NCI-H345 (cell line): ENCODE data around the gene SEMA4F.
A peak's percentile ranks its signal among the peaks of the same experiment; 100 is the strongest.

Source experiments
- DNase-seq: peaks from one replicate; lab custom pipeline; 2025; lab: John Stamatoyannopoulos, UW

Gene SEMA4F

DNA sequence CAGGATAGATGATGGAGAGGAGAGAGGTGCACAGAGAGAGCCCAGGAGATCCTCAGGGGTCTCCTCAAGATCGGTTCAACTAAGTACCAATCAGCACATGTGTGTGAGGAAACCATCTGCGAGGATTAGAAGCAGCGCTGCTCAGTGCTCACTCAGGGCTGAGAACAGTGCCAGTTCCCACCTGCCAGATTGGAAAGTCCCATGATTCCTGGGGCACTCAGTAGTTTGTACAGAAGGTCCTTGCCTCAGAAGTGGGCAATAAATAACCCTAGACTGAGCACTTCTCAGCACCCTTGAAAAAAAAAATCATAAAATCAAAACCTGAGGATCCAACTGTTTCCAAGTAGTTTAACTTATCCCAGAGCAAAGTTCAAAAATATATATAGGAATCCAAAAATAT lies 53.8 kb downstream of the SEMA4F start:
- DNase-seq = no peak

- no peak for DNase-seq
Measured at GRCh38 chr2:74708296-74708695, 54.2 kb downstream of the SEMA4F start.

GRCh38 chr2:74708883-74709282 lies 54.8 kb downstream of the SEMA4F start:
- DNase-seq = no peak

DNA sequence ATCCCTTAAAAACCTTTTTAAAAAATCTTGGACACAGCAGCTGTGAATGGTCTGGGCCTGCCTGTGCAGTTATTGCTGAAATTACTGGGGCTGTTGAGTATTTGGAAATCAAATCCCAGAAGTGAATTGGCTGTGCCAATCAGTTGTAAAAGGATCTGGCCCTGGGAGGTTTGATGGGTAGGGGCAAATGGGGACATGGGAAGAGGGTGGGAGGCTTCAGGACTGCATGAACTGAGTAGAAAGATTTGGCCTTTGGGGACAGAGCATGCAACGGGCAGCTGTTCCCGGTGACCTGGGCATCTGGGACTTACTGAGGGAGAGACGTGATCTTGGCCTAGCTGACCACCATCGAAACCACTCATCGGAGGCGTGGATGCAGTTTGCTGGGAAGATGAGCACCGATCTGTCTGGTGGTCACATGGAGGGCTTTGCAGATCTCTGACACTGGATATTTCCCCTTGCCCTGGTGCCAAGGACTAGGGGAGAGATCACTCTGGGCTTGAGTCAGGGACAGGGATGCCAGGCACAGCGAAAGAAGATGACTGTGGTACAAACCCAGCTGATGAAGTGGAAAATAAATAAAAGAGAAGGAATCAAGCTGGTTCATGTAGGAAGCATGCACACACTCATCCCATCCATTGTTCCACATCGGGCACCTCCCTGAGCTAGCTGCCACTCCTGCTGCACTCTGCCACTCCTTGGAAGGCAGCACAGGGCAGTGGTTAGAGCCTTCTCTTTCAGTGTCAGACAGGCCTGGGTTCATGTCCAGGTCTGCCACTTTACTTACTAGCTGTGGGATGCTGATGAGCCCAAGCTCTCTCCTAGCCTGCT lies 58.4 kb downstream of the SEMA4F start:
- DNase-seq = no peak

DNA sequence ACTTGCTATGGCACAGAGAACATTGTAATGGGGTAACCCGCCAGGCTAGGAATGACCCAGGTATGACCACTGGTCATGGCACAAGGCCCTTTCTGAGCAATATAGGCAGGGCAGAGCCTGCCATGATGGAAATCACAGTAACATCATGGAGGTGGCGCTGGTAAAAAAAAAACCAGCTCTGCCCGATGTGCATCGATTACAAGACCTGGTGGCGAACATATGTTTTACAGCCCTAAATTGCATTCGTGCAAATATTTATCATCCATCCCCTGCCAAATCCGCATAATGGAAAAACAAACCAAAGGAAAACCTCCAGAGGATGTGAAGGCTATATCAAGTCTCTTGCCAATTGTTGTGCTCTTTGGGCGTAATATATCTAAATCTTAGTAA lies 60.6 kb downstream of the SEMA4F start:
- DNase-seq = no peak

DNA sequence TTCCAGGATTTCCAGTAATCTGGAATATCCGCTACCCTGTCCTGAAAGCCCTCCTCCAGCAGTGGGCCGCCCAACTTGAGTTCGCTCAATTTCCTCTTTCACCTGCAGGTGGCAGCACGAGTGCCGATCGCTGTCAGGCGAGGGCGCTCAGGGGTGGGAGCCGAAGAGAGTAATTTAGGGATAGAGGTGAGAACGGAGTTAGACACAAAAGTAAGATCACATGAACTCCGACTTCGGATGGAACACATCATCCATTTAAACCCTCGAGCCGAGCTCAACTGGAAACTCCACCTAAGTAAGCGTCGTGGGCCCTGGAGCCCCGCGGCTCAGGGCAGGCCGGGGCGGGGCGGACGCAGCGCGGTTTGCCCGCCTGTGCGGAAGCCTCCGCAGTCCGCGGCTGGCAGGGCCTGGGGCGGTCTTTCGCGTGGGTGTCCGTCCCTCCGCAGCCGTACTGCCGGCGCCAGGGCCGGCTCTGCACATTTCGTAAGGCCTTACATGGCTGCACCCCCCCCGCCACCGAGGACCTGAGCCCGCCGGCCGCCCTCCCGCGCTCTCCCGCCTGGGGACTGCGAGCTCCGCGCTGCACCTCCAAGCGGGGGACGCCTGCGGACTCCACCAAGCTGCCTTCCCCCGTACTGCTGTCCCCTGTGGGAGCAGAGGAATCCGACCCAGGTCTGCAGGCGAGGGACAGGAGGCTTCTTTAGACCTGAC lies 61.2 kb downstream of the SEMA4F start:
- DNase-seq = peak; percentile 80

- no peak for DNase-seq
Measured at GRCh38 chr2:74715880-74716279, 61.8 kb downstream of the SEMA4F start.

GRCh38 chr2:74719066-74719465 lies 65.0 kb downstream of the SEMA4F start:
- no peak for DNase-seq

GRCh38 chr2:74721316-74721715 lies 67.3 kb downstream of the SEMA4F start:
- DNase-seq = no peak

- no peak for DNase-seq
Measured at GRCh38 chr2:74724496-74724895, 70.4 kb downstream of the SEMA4F start.

GRCh38 chr2:74725287-74725686 lies 71.2 kb downstream of the SEMA4F start:
- no peak for DNase-seq

DNA sequence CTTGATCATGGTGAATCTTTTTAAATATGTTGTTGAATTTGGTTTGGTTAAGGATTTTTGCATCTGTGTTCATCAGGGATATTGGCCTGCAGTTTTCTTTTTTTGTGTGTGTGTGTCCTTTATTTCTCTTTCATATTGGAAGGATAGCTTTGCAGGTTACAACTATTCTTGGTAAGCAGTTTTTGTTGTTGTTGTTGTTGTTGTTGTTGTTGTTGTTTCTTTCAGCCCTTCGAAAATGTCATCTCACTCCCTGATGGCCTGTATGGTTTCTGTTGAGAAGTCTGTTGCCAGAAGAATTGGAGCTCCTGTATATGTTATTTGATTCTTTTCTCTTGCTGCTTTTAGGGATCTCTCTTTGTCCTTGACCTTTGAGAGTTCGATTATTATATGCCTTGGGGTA lies 74.8 kb downstream of the SEMA4F start:
- DNase-seq = no peak

DNA sequence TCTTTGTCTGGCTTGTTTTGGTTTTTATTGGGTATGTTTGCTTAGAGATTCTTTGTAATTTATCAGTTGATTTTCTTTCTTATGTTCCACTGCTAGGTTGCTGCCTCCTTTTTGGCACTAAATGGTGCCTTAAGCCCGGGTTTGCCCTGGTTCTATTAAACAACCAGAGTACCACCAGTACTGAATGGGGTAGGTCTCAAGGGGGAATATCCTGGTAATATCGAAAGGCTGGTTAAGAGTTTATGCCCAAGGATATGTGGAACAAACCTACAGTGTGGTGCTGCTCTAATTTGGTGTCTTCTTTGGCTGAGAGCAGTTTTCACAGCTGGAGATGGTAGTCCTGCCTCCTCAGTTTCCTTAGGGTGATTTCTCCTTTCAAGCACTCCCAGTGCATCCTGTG lies 76.5 kb downstream of the SEMA4F start:
- DNase-seq = no peak
